ENCODE data around the gene SHISA9.

The SHISA9 gene

DNA sequence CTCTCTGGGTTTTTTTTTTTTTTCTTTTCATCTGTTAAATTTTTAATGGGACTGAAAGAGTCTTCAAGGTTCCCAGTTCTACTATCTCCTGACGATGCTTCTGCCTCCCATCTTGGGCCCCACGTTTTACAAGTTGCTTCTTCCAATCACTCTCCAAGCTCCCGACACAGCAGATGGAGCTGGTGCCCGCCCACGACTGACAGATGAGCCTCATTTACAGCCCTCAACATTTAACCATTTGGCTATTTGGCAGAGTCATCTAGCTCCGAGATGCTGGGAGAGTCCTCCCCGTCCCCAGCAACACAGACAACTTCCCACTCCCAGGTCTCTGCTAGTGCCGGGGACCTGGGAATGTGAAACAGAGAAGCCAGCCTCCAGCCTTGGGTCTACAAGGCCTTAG, 276.9 kb downstream of the SHISA9 start:
- DNase-seq (ENCODE audit: low read depth in 2 of 2) = no peak

DNA sequence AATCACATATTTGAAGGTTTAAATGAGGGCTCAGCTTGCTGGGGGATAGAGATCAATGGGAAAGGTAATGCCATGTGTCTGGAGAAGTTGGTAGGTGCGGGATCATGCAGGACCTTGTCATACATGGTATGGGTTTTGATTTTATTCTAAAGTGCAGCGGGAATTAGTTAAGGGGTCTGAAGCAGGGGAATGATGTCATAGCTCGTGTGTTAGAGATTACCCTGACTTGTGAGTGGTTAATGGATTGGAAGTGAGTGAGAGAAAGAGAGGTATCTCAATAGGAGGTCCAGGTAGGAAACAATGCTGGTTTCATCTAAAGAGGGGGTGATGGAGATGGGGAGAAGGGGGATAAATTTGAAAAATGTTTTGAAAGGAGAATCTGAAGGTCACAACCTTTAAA, 280.0 kb downstream of the SHISA9 start:
- no peak for DNase-seq (ENCODE audit: low read depth in 2 of 2)

DNA sequence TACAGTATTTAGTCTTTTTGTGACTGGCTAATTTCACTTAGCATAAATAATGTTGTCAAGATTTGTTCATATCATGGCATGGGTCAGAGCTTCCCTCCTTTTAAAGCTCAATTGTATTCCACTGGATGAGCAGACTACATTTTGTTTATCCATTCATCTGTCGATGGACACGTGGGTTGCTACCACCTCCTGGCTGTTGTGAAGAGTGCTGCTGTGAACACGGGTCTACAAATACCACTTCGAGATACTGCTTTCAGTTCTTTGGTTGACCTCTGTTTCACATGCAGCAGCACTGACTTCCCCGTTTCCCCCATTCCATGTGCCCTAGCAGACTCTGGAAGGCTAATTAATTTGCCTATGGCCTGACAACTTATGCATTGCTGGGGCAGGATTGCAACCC, 285.4 kb downstream of the SHISA9 start:
- no peak for DNase-seq (ENCODE audit: low read depth in 2 of 2)

DNA sequence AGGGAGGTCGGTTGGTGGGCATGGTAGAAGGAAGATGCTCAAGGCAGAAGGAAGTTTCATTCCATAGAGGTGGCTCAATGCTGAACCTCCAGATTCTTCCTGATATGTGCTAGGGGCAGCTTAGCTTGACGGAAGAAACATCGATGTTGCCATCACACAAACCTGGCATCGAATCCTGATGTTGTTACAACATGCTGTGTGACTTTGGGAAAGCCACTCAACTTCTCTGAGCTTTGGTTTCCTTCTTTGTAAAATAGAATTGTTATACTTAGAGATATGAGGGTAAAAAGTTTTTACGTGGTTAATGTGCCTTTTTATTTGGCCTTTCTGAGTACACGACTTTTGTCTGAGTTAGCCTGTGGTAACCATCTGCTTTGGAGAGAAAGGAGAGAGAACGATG, 287.9 kb downstream of the SHISA9 start:
- DNase-seq (ENCODE audit: low read depth in 2 of 2) = no peak

DNA sequence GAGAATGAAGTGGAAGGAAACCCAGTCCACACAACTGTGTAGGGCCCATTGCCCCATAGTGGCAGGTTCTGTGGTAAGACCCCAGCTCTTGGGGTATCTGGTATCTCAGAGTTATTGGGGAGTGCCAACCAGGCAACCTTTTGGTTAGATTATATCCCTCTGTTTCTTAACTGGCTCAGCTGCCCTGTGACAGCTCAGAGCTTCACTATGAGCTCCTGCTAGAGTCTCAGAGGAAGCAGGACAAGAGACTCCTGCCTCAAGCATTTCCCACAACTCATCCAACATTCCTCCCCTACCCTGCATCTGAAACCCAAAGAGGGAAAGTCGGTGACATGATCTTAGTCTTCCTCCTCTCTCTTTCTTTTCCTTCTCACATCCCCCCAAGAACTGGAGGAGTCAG, 292.3 kb downstream of the SHISA9 start:
- DNase-seq (ENCODE audit: low read depth in 2 of 2) = no peak

DNA sequence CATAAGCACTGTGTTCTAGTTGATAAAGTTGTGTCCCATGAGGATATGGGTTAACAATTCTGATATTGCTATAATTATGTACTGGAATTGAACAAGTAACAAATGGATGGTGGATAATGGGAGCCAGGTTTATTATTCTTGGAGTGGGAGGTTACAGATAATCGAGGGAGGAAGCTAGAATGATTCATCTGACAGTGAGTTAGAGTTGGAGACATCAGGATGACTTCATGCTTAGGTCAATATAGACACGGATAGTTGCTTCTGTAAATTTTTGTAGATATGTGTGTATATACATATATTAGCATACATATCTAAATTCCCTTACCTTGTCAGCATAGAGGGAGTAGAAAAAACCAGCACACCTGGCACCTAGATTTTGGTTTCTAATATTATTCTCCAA, 293.4 kb downstream of the SHISA9 start:
- no peak for DNase-seq (ENCODE audit: low read depth in 2 of 2)

DNA sequence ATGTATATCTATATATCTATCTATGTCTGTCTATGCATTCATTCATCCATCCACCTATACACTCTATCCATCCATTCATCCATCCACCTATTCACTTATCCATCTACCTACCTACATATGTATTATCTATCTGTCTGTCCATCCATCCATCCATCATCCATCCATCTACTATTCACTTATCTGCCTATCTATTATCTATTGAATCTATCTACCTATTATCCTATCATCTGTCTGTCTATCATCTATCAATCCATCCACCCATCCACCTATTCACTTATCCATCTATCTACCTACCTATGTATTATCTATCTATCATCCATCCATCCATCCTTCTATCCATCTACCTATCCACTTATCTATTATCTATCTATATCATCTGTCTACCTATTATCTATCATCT, 302.3 kb downstream of the SHISA9 start:
- DNase-seq (ENCODE audit: low read depth in 2 of 2) = no peak

DNA sequence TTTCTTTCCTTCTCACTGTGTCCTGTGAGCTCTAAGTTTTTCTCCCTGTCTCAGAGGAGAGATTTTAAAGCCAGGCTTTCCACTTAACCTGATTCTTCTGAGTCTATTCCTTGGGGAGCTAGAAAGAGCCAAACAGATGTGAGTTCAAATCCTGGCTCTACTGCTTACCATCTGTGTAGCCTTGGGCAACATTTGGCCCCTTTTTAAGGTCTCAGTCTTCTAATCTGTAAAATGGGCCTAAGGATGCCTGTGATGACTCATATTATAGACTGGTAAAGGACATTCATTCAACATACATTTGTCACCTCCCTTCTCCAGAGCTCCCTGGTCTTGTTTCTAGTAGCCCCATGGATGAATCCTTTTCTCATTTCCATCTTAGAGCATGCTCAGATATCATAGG, 304.0 kb downstream of the SHISA9 start:
- DNase-seq (ENCODE audit: low read depth in 2 of 2) = no peak

DNA sequence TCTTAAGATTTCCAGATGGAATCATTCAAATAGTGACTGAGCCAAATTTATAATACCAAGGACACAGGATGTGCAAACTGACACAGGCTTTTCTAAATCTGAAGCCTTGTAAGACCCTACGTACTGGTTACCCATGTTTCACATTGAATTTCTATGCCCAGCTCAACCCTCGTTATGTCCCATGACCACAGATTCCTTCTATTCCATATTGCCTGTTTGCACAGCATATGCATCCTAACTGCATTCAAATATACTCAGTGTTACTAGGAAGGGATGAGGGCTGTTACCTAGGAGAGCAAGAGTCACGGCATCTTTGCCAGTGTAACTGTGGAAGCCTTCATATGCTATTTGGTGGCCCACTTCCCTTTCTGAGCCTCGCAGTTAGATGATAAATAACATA, 305.2 kb downstream of the SHISA9 start:
- DNase-seq (ENCODE audit: low read depth in 2 of 2) = no peak

DNA sequence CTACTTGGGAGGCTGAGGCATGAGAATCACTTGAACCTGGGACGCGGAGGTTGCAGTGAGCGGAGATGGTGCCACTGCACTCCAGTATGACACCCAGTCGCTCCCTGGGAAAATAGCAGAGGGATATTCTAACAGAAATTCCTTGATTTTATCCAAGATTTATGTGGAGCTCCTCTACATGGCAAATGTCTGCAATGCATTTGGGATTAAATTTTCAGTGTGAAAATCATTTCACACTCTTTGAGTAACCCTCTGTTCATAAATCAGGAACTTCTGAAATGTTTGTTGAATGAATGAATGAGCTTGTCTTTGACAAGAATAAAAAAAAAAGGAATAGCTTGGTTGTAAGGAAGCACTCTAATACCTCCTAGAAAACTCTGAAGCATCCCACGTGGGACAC, 305.8 kb downstream of the SHISA9 start:
- DNase-seq (ENCODE audit: low read depth in 2 of 2) = no peak

DNA sequence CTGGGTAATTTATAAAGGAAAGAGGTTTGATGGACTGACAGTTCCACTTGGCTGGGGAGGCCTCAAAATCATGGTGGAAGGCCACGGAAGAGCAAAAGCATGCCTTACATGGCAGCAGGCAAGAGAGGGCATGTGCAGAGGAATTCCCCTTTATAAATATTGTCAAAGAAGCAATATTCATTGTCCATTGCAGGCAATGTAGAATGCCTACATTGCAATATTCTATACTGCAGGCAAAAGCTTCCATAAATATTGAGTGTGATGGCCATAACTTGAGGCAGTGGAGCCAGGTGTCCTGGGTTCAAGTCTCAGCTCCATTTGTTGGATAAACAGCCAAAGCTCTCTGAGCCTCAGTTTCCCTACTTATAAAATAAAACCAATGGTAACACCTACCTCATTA, 322.3 kb downstream of the SHISA9 start:
- no peak for DNase-seq (ENCODE audit: low read depth in 2 of 2)

DNA sequence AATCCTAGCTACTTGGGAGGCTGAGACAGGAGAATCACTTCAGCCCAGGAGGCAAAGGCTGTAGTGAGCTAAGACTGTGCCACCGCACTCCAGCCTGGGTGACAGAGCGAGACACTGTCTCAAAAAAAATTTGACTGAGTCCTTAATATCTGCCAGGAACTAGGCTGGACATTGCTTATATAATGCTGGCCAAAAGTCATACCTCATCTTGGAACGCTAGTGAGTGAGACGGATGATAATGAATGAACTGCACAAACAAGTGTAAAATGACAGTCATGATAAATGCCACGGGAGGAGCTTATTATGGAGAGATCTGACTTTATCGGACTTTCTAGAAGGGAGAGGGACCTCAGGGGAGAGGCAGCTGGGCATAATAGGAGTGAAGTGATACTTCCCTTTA, 327.6 kb downstream of the SHISA9 start:
- no peak for DNase-seq (ENCODE audit: low read depth in 2 of 2)

DNA sequence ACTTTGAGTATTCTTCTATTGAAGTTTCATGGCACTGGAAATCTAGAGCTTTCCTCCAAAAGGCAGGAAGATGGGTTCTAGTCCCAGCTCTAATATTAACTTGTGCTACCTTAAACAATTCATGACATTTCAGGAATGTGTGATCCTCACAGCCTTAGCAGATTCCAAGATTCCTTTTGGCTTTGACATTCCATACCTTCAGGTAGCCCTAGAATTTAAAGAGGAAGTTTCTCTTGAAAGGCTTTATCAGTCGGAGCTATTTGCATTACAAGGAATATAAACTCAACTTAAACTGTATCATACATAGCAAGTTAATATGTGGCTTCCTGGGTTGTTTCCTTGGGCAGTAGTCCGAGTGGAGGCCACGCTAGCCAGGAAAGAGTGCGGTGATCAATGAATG, 330.0 kb downstream of the SHISA9 start:
- DNase-seq (ENCODE audit: low read depth in 2 of 2) = no peak

DNA sequence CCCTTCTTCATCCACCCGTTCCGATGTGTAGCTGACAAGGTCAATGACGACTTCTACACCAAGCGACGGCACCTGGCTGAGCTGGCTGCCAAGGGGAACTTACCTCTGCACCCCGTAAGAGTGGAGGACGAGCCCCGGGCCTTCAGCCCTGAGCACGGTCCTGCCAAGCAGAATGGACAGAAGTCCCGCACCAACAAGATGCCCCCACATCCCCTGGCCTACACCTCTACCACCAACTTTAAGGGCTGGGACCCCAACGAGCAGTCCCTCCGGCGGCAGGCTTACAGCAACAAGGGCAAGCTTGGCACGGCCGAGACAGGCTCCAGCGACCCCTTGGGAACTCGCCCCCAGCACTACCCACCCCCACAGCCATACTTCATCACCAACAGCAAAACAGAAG, 333.6 kb downstream of the SHISA9 start:
- no peak for DNase-seq (ENCODE audit: low read depth in 2 of 2)

DNA sequence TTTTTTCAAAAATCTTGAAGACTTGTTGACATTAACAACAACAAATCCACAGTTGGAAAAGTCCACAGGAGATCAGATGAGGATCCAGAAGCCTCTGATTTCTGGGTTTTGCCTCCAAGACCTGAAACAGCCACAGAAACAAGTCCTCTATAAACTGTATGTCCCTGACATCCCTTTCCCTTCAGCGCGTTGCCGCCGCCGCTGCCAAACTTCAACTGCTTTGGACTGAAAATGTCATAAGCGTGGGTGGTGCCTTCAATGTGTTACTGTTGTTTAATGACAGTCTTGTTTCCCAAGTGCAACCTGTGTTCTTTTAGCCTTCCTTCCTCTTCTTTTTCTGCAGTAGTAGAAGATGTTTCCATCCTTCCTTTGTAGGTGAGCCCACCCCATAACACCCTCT, 334.9 kb downstream of the SHISA9 start:
- DNase-seq (ENCODE audit: low read depth in 2 of 2) = no peak

DNA sequence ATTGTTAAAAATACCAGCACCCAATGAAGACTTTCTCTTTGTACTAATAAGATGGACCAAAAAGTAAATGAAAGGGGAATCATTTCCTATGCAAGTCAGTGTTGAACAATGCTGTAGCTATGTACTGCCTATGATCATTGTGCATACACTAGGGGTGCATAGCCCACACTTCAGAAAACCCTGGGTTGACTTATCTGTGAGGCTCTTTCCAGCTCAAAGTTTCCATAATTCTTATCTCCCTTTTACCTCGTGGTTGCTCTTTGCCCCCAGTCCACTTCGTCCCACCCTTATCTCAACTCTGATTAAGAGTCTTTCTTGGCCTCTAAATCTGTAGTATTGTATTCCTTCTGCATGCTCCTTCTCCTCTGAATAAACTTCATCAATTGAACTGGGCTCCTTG, 336.8 kb downstream of the SHISA9 start:
- DNase-seq (ENCODE audit: low read depth in 2 of 2) = no peak

DNA sequence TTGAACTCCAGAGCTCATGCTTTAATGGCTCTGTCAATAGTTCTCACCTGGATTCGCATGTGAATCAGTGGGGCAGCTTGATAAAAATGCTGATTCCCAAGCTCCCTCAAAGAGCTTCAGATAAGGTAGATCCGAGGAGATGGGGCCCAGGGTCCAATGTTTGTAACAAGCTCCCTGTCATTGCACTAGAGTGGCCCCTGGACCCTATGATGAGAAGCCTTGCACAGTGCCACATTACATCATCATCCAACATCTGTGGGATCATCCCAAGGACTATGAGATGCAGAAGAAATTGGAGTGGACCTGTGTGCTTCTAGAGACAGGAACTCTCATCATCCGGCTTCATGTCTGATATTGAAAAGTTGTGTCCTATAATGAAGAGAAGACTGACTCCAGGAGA, 340.8 kb downstream of the SHISA9 start:
- no peak for DNase-seq (ENCODE audit: low read depth in 2 of 2)

DNA sequence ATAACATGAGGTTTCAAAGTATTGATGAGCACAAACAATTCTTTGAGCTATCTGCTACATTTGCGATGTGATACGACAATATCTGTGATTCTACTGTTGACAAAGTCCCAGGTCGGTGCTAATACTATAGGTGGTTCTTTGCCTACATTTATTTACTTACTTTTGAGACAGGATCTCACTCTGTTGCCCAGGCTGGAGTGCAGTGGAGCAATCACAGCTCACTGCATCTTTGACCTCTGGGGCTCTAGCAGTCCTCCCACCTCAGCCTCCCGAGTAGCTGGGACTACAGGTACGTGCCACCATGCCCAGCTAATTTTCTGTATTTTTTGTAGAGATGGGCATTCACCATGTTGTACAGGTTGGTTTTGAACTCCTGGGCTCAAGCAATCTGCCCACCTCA, 343.4 kb downstream of the SHISA9 start:
- DNase-seq (ENCODE audit: low read depth in 2 of 2) = no peak

DNA sequence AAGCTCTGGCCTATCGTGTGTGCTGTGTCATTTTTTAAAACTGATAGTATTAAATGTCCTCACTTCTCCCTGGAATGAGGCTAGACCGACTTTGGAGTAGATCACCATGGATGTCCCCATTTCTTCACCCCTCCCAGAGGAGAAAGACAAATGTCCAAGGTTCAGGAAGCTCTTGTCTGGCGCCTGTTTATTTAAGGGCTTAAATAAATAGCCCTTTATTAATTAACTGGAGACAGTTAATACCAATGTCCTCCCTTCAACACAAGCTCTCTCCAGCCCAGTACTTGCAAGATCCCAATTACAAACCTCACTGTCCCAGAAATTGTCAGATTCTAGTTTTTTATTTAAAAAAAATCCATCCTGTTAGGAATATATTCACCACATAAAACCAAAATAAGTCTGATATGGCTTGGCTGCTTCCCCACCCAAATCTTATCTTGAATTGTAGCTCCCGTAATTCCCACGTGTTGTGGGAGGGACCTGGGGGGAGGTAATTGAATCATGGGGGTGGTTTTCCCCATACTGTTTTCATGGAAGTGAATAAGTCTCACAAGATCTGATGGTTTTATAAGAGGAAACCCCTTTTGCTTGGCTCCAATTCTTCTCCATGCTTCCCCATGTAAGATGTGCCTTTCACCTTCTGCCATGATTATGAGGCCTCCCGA, 344.4 kb downstream of the SHISA9 start:
- DNase-seq (ENCODE audit: low read depth in 2 of 2) = no peak

DNA sequence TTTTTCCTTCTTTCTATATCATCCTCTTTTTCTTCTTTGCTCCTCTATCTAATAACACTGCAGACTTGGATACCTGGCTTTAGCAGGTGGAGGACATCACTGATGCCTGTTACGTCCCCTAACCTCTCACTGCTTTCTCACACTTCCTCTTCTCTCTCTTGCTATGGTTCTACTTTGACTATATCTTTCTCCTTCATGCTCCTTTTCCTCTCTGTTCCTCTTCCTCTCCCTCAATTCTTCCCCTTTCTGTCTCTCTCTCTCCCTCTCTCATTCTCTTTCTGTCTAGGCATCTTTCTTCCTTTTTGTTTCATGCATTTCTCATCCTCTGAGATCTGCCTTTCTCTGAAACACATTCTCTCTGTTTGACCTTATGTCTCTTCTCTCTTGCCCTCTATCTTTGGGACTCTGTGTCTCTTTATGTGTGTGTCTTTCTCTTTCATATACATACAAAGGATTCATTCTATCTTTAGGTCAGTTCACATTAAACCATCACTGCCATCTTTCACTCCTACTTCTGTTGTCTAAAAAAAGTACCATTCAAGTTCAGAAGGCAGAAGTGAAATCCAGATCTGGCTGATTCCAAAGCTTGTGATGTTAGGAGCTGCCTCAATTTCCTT, 353.7 kb downstream of the SHISA9 start:
- no peak for DNase-seq (ENCODE audit: low read depth in 2 of 2)

DNA sequence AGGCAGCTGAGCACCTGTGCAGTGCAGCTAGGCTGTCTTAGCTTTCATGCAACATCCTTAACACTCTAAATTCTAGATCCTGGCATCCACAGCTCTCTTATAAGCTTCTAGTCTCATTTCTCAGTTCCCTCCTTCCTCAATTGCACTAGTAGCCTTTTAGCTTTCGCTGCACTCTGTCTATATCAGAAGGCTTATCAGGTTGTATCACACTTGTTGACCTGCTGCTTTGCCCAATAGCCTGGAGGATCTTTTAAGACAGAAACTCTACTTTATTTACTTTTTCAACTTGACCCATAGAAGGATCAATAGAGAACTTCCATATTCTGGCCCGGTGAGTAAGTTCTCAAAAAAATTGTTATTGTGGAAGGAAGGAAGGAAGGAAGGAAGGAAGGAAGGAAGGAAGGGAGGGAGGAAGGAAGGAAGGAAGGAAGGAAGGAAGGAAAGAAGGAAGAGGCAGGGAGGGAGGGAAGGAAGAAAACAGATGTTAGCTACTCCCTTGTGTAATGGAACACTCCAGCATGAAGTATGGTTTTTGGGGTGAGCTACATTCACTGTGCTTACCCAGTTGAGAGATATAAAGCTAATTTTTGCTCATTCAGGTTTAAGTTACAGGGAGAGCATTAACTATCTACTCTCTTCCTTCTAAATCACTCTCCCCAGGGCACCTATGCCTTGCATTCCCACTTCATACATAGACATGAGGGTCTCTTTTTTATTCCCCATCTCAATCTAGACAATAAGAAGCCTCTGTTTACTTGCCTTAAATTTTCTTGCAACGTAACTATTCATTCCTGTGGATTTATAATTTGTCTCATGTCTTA, 361.1 kb downstream of the SHISA9 start:
- no peak for DNase-seq (ENCODE audit: low read depth in 2 of 2)

DNA sequence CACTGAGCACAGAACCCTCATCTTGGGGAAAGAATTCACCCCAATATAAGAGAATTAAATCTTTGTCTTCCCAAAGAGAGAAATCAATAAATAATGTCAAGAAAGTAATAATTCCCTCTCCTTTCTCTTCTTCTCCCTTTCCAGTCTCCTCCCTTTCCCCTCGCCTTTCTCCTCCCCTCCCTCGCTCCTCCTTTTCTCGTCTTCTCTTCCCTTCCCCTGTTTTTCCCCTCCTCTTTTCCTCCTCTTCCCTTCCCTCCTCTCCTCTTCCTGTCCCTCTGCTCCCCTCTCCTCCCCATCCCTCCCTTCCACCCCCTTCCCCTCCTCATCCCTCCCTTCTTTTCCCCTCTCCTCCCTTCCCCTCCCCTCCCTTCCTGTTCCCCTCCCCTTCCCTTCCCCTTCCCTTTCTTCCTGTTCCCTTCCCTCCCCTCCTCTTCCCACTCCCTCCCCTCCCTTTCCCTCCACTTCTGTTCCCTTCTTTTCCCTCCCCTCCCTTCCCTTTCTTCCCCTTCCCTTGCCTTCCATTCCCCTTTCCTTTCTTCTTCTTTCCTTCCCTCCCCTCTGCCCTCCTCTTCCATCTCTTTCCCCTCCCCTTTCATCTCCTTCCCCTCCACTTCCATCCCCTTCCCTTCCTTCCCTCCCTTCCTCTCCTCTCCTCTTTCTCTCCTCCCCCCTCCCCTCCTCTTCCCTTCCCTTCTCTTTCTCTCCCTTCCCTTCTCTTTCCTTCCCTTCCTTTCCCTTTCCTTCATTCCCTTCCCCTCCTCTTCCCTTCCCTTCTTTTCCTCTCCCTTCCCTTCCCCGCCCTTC, 363.6 kb downstream of the SHISA9 start:
- DNase-seq (ENCODE audit: low read depth in 2 of 2) = no peak
